PFSK-1 (cell line): ENCODE data around the gene MGAT3.

Source experiments
- FOXP2 ChIP-seq: optimal IDR thresholded peaks from 2 replicates; pipeline ENCODE3; 2011; ENCODE audit warnings: borderline replicate concordance, control low read depth, inconsistent platforms; ENCODE audit not compliant: insufficient read depth; ENCODE audit errors: extremely low read length, extremely low read depth
- POLR2AphosphoS5 ChIP-seq: IDR thresholded peaks from 2 replicates; pipeline ENCODE4 v1.6.1; 2012; ENCODE audit warnings: low read depth, mild to moderate bottlenecking, control low read depth, low read length, moderate library complexity
- REST ChIP-seq, 2 experiments: IDR thresholded peaks; 2 replicates each; pipeline versions ENCODE4 v1.6.1 to v1.8.0; 2011 to 2012; ENCODE audit warnings: low read depth in 2 of 2, low read length in 2 of 2, control low read depth in 1 of 2, inconsistent platforms in 1 of 2, mild to moderate bottlenecking in 1 of 2, moderate library complexity in 1 of 2; ENCODE audit not compliant: insufficient read depth in 1 of 2
- SIN3A ChIP-seq: IDR thresholded peaks from 2 replicates; pipeline ENCODE4 v1.6.1; 2012; ENCODE audit warnings: mild to moderate bottlenecking, low read length, moderate library complexity, borderline replicate concordance; ENCODE audit not compliant: insufficient read depth
- TAF1 ChIP-seq: IDR thresholded peaks from 2 replicates; pipeline ENCODE4 v1.6.1; 2012; ENCODE audit warnings: low read length, control low read depth, borderline replicate concordance; ENCODE audit not compliant: insufficient read depth

MGAT3 gene

DNA sequence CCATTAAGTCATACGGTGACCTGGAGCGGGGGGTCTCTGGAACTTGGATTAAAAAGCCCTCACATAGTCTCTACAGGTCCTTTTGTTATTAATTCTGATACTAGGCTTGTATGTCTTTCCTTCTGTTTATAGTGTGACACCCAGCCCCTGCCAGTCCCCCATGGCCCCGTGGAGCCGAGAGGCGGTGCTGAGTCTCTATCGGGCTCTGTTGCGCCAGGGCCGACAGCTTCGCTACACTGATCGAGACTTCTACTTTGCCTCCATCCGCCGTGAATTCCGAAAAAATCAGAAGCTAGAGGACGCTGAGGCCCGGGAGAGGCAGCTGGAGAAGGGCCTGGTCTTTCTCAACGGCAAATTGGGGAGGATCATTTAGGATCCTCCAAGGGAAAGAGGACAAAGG is 47.3 kb downstream of the MGAT3 start:
- TF ChIP-seq TAF1 (no peak), REST (IDR thresholded peaks at IDR 0.05; ENCODE audit: insufficient read depth in 1 of 2, low read depth in 2 of 2, low read length in 2 of 2) (no peak), POLR2AphosphoS5 (no peak), SIN3A (no peak), FOXP2 (no peak)

- TF ChIP-seq POLR2AphosphoS5 (no peak), TAF1 (no peak), FOXP2 (no peak), REST (IDR thresholded peaks at IDR 0.05; ENCODE audit: insufficient read depth in 1 of 2, low read depth in 2 of 2, low read length in 2 of 2) (no peak), SIN3A (no peak)
Observed at GRCh38 chr22:39508393-39508792, 51.6 kb downstream of the MGAT3 start.

- TF ChIP-seq POLR2AphosphoS5 (no peak), TAF1 (no peak), FOXP2 (no peak), REST (IDR thresholded peaks at IDR 0.05; ENCODE audit: insufficient read depth in 1 of 2, low read depth in 2 of 2, low read length in 2 of 2) (no peak), SIN3A (no peak)
Observed at GRCh38 chr22:39510529-39511149, 53.8 kb downstream of the MGAT3 start.

DNA sequence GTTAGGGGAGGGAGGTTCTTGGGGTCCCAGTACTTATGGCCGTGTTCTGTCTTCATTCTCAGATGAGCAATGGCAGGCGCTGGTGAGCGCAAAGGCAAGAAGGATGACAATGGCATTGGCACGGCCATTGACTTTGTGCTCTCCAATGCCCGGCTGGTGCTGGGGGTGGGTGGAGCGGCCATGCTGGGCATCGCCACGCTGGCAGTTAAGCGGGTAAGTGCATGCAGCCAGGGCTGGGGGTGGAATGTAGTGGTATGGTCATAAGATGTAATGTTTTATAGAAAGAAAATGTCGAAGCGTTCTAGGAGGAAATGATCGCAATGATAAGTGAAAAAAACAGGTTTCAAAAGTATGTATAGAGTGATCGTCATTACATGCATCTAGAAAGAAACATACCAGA is 54.4 kb downstream of the MGAT3 start:
- TF ChIP-seq TAF1 (no peak), SIN3A (no peak), POLR2AphosphoS5 (no peak), FOXP2 (no peak), REST (IDR thresholded peaks at IDR 0.05; ENCODE audit: insufficient read depth in 1 of 2, low read depth in 2 of 2, low read length in 2 of 2) (no peak)

DNA sequence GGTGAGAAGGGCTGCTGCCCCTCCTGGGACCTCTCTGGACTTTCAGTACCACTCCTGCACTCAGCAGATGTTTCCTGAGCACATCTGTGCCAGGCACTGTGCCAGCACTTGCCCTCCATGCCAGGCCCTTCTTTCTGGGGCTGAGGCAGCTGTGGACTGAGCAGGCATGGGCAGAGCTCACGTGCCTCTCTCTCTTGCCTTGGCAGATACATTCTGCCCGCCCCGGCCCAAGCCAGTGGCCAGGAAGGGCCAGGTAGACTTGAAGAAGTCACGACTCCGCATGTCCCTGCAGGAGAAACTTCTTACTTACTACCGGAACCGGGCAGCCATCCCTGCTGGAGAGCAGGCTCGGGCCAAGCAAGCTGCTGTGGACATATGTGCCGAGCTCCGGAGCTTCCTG is 55.2 kb downstream of the MGAT3 start:
- TF ChIP-seq REST (IDR thresholded peaks at IDR 0.05; ENCODE audit: insufficient read depth in 1 of 2, low read depth in 2 of 2, low read length in 2 of 2) (no peak), FOXP2 (no peak), SIN3A (no peak), TAF1 (no peak), POLR2AphosphoS5 (no peak)
